ENCODE results near the gene N4BP3. TPM values are rescaled to one million over a fixed set of nuclear protein-coding genes. Genes with fewer than 3 reads are reported as not detected.
"Not testable (repeated sequence)": the region's sequence is repeated elsewhere in the genome, so short reads cannot be mapped to it uniquely, and the experiment has no call there.

Gene N4BP3
- total RNA-seq, 4 donors from 2014 or later: 0.84 to 1.3 (median 0.94) TPM

DNA sequence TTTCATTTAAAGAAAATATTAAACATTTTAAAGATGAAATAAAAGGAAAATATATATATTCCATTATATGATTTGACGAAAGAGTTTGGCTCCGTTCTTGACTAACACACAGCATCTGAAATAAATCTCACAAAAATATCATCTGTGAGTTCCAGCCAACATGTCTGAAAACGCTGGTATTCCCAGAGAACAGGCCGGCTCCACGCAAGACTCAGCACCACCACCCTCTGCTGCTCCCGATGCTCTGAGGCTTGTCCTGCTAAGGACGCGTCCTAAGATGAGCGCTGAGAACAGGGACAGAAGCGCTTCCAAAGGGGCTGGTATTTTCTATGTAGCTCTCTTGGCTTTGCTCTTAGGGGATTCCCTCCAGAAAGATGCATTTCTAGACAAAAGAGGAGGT, 40.6 kb upstream of the N4BP3 start:
- no peak for DNase-seq (ENCODE audit: low spot score in 2 of 2)
- 80% methylated on average over 10 of the region's 10 CpGs for WGBS, 2 donors
- peaks cover 0 to 7% (median 0%) of the 10 kb centered on the region in 4 donors for H3K4me1 ChIP-seq
- H3K27me3 ChIP-seq: peaks cover 0 to 16% of the 10 kb centered on the region in 2 donors
- no peaks in the 10 kb centered on the region for H3K36me3 ChIP-seq
- H3K4me3 ChIP-seq: no peak overlapping the region
- no peak for TF ChIP-seq POLR2A (IDR thresholded peaks at IDR 0.05)
- no peak for TF ChIP-seq EP300 (IDR thresholded peaks at IDR 0.05)
- TF ChIP-seq, protein P1, sequence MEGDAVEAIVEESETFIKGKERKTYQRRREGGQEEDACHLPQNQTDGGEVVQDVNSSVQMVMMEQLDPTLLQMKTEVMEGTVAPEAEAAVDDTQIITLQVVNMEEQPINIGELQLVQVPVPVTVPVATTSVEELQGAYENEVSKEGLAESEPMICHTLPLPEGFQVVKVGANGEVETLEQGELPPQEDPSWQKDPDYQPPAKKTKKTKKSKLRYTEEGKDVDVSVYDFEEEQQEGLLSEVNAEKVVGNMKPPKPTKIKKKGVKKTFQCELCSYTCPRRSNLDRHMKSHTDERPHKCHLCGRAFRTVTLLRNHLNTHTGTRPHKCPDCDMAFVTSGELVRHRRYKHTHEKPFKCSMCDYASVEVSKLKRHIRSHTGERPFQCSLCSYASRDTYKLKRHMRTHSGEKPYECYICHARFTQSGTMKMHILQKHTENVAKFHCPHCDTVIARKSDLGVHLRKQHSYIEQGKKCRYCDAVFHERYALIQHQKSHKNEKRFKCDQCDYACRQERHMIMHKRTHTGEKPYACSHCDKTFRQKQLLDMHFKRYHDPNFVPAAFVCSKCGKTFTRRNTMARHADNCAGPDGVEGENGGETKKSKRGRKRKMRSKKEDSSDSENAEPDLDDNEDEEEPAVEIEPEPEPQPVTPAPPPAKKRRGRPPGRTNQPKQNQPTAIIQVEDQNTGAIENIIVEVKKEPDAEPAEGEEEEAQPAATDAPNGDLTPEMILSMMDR (IDR thresholded peaks at IDR 0.05): no peak
- no peak overlapping the region for H3K27ac ChIP-seq
- H3K9me3 ChIP-seq: no peaks in the 10 kb centered on the region

DNA sequence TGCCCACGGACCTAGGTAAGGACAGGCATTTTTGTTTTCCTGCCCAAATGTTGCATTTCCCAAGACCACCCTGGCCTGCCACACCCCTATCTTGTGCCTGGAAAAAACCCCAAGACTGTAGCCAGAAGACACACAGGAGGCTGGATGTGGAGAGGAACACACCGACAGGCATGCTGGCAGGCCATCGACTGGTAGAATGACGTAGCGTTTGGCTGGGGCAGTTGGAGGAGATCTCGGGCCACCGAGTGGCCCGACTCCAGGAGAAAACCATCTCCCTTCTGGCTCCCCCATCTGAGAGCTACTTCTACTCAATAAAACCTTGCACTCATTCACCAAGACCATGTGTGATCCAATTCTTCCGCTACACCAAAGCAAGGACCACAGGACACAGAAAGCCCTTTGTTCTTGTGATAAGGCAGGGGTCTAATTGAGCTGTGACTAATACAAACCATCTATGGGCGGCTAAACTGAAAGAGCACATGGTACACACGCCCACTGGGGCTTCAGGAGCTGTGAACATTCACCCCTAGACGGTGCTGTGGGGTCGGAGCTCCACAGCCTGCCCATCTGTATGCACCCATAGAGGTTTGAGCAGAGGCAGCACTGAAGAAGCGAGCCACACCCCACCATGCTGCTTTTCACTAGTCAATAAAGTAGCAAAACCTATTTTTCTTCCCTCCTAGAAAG, 38.9 kb upstream of the N4BP3 start:
- WGBS, 2 donors: 38 to 45% methylated on average over 14 of the region's 14 CpGs
- H3K27ac ChIP-seq: no peak overlapping the region
- peaks cover 0 to 7% (median 0%) of the 10 kb centered on the region in 4 donors for H3K4me1 ChIP-seq
- no peak for DNase-seq (ENCODE audit: low spot score in 2 of 2)
- H3K27me3 ChIP-seq: peaks cover 0 to 16% of the 10 kb centered on the region in 2 donors
- no peaks in the 10 kb centered on the region for H3K36me3 ChIP-seq
- no peak overlapping the region for H3K4me3 ChIP-seq
- no peak for TF ChIP-seq POLR2A (IDR thresholded peaks at IDR 0.05)
- no peaks in the 10 kb centered on the region for H3K9me3 ChIP-seq

DNA sequence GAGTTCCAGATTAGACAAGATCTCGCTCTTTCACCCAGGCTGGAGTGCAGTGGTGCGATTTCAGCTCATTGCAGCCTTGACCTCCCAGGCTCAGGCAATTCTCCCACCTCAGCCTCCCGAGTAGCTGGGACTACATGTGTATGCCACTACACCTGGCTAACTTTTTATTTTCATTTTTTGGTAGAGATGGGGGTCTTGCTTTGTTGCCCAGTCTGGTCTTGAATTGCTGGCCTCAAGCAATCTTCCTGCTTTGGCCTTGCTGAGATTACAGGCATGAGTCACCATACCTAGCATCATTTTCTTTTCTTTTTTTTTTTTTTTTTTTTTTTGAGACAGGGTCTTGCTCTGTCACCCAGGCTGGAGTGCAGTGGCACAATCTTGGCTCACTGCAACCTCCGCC, 36.4 kb upstream of the N4BP3 start:
- H3K36me3 ChIP-seq; H3K4me1 ChIP-seq; H3K4me3 ChIP-seq; H3K9me3 ChIP-seq; DNase-seq (ENCODE audit: low spot score in 2 of 2); H3K27ac ChIP-seq: not testable (repeated sequence)
- WGBS, 2 donors: 98% methylated on average over 4 of the region's 4 CpGs
- H3K27me3 ChIP-seq: peaks cover 0 to 16% of the 10 kb centered on the region in 2 donors

DNA sequence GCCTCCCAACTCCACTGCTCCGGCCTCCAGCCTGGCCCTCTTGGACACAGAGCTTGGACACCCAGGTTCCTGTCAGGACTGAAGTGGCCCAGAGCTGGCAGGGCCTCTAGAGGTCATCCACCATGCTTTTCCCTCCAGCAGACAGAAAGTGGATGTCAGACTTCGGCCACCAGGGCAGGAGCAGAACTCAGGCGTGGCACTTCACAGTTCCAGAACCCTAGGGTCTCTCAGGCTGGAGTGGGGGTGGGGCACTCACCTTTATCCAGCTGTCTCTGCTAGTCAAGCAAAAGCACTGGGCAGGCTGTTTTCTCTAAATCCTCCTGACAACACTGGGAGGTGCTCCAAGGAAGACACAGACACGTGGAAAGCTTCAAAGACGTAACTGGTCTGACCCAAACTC, 35.6 kb upstream of the N4BP3 start:
- H3K36me3 ChIP-seq: no peaks in the 10 kb centered on the region
- H3K4me3 ChIP-seq: no peak overlapping the region
- no peaks in the 10 kb centered on the region for H3K9me3 ChIP-seq
- DNase-seq (ENCODE audit: low spot score in 2 of 2): no peak
- TF ChIP-seq EP300 (IDR thresholded peaks at IDR 0.05): no peak
- TF ChIP-seq, protein P1 (IDR thresholded peaks at IDR 0.05): no peak
- TF ChIP-seq POLR2A (IDR thresholded peaks at IDR 0.05): no peak
- H3K27me3 ChIP-seq: peaks cover 0 to 19% of the 10 kb centered on the region in 2 donors
- WGBS, 2 donors: 71 to 74% methylated on average over 5 of the region's 5 CpGs
- peaks cover 0 to 7% (median 0%) of the 10 kb centered on the region in 4 donors for H3K4me1 ChIP-seq
- H3K27ac ChIP-seq: no peak overlapping the region

DNA sequence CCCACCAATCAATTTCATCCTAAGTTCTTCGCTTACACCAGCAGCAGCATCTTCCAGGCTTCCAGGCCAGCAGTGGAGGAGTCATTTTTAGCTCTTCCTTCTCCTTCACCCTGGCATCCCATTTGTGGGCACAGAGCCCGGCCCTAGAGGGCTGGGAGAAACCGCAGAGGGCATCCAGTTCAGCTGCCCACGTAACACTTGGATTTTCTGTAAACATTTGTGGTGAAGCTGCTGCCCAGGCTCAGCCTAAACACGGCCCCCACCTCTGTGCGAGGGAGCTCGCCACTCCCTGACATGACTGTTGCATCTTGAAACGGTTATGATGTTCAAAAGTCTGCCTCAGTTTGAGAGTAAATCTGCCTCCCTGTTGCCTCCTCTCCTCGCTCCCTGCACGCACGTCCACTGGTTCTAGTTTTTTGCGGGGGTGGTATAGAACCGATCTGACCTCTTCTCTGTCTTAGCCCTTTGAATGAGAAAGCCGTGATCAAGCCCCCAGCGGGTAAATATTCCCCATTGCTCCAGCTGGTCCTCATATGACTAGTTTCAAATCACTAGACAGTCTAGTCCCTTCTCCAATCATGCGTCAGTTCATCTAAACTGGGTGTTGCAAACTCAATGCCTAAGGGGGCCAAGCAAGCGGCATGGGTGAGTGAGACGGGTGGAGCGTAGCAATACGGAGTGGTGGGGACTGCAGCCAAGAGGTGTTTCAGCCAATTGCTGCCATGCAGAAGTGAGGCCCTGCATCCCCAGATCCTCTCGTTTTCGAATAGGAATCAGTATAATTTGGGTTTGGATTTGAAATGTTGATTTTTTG, 34.9 kb upstream of the N4BP3 start:
- Histone ChIP-seq H3K4me1 (peaks cover 0 to 7% (median 0%) of the 10 kb centered on the region in 4 donors), H3K27me3 (peaks cover 0 to 25% of the 10 kb centered on the region in 2 donors), H3K36me3 (no peaks in the 10 kb centered on the region), H3K4me3 (no peak overlapping the region), H3K9me3 (no peaks in the 10 kb centered on the region), H3K27ac (no peak overlapping the region)
- no peak for DNase-seq (ENCODE audit: low spot score in 2 of 2)
- WGBS, 2 donors: 61 to 71% methylated on average over 22 of the region's 22 CpGs
- TF ChIP-seq, protein P1 (IDR thresholded peaks at IDR 0.05): no peak
- TF ChIP-seq POLR2A (IDR thresholded peaks at IDR 0.05) (no peak), EP300 (IDR thresholded peaks at IDR 0.05) (no peak)

DNA sequence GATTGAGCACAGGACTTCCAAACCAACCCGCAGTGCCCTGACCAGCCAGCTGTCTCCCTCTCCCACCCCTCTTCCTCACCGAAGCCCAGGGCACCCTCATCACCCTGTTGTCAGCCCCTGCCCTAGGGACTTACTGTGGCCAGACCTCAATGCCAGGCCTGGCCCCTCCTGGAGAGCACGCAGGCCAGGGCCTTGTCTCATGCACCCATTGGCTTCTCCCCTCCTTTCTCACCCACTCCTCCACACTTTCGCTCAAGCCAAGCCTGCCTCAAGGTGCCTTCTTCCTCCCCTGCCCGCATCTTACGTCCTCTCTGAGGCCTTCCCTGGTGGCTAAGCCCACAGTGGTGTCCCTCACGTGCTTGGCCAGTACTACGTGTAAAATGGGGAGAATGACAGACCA, 33.3 kb upstream of the N4BP3 start:
- WGBS, 2 donors: 75 to 76% methylated on average over 8 of the region's 8 CpGs
- Histone ChIP-seq H3K4me1 (peaks cover 0 to 7% (median 0%) of the 10 kb centered on the region in 4 donors), H3K27ac (no peak overlapping the region), H3K27me3 (peaks cover 0 to 23% of the 10 kb centered on the region in 2 donors), H3K4me3 (no peak overlapping the region), H3K9me3 (no peaks in the 10 kb centered on the region), H3K36me3 (no peaks in the 10 kb centered on the region)
- DNase-seq (ENCODE audit: low spot score in 2 of 2): no peak
- TF ChIP-seq POLR2A (IDR thresholded peaks at IDR 0.05): no peak
- TF ChIP-seq EP300 (IDR thresholded peaks at IDR 0.05): no peak
